K562 (cell line): Measurements from ENCODE around the gene PARP15. TPM values are rescaled to one million over a fixed set of nuclear protein-coding genes. Genes with fewer than 3 reads are reported as not detected.

Experiments used
- ATAC-seq: fragments of 200-7000 bp; cut with Tn5 transposase; 3 replicates; pipeline ENCODE4 v1.9.1; 2020; ENCODE audit warnings: moderate library complexity
- BruUV-seq: library from RNA; stranded (reverse); fragments of 400-500 nt; replicated peaks from 2 replicates; lab custom pipeline; 2021; lab: Mats Ljungman, UMichigan
- CTCF ChIA-PET: fragments of 300-600 bp; formaldehyde crosslinking; extraction: SDS; loops from one replicate; lab custom pipeline; 2021; ENCODE audit warnings: low intra/inter-chr PET ratio; lab: Yijun Ruan, JAX
- POLR2A ChIA-PET: fragments of 300-600, 350-650 bp; sonication (Branson Sonifier 250); formaldehyde crosslinking; extraction: SDS; loops from one replicate; lab custom pipeline; 2021; ENCODE audit warnings: antibody characterized with exemption, inconsistent platforms; lab: Yijun Ruan, JAX
- DNase-seq, 4 experiments: peaks; one replicate each; pipeline versions ENCODE4 v3.0.0 to v3.0.0-alpha.2; 2011 to 2018; ENCODE audit warnings: low spot score in 3 of 4, mixed read lengths in 3 of 4; ENCODE audit errors: extremely low read depth in 1 of 4
- FAIRE-seq: peaks from 2 replicates; lab custom pipeline; 2011; peaks lifted over from hg19 to GRCh38; lab: Jason Lieb, UNC
- H2AFZ ChIP-seq: 2 replicates; pipeline ENCODE4 v1.6.0; 2011; ENCODE audit warnings: low read depth, low read length, control low read depth, inconsistent platforms
- H3K27ac ChIP-seq: fragments of 200-600 bp; 3 replicates; pipeline ENCODE4 v1.8.0; 2011; ENCODE audit warnings: low read depth, mild to moderate bottlenecking, control low read depth, inconsistent platforms, low read length, moderate library complexity, mixed read lengths; ENCODE audit errors: extremely low read depth
- H3K27me3 ChIP-seq, 2 experiments: fragments of 300-600 bp in 1 of 2; 2 replicates in 1 of 2; 3 replicates in 1 of 2; pipeline versions ENCODE4 v1.6.0 to v1.8.0; 2011; ENCODE audit warnings: inconsistent platforms in 2 of 2, low read length in 2 of 2, mild to moderate bottlenecking in 1 of 2, mixed read lengths in 1 of 2, moderate library complexity in 1 of 2; ENCODE audit not compliant: control insufficient read depth in 2 of 2, insufficient read depth in 2 of 2
- H3K36me3 ChIP-seq: fragments of 300-600 bp; 3 replicates; pipeline ENCODE4 v1.8.0; 2011; ENCODE audit warnings: mild to moderate bottlenecking, low read length, inconsistent platforms; ENCODE audit not compliant: control insufficient read depth, insufficient read depth
- H3K4me1 ChIP-seq, 2 experiments: fragments of 200-600 bp in 1 of 2; replicated peaks in 1 of 2; 2 replicates in 1 of 2; 3 replicates in 1 of 2; pipeline versions ENCODE4 v1.5.1 to v1.8.0; 2011; ENCODE audit warnings: inconsistent platforms in 2 of 2, low read length in 2 of 2, mild to moderate bottlenecking in 1 of 2, mixed read lengths in 1 of 2, moderate library complexity in 1 of 2; ENCODE audit not compliant: control insufficient read depth in 2 of 2, insufficient read depth in 2 of 2
- H3K4me2 ChIP-seq: 2 replicates; pipeline ENCODE4 v1.6.1; 2011; ENCODE audit warnings: low read length, control low read depth, inconsistent platforms, mixed read lengths; ENCODE audit not compliant: insufficient read depth
- H3K4me3 ChIP-seq: fragments of 200-600 bp; sonication (generic), shearing (Covaris generic); 2 replicates; pipeline ENCODE4 v1.5.1; 2016; ENCODE audit warnings: control low read depth, inconsistent platforms
- H3K79me2 ChIP-seq: fragments of 200-600 bp; 3 replicates; pipeline ENCODE4 v1.8.0; 2011; ENCODE audit warnings: low read length, inconsistent platforms; ENCODE audit not compliant: control insufficient read depth, insufficient read depth
- H3K9ac ChIP-seq, 2 experiments: 2 replicates each; pipeline versions ENCODE4 v1.6.0 to v1.6.1; 2011; ENCODE audit warnings: low read depth in 2 of 2, low read length in 2 of 2, control low read depth in 1 of 2, inconsistent platforms in 1 of 2, mild to moderate bottlenecking in 1 of 2, mixed read lengths in 1 of 2; ENCODE audit not compliant: insufficient read depth in 1 of 2
- H3K9me1 ChIP-seq: one replicate; pipeline ENCODE4 v1.6.0; 2011; ENCODE audit warnings: inconsistent platforms, mild to moderate bottlenecking, low read length, moderate library complexity; ENCODE audit not compliant: control insufficient read depth, insufficient read depth
- H3K9me3 ChIP-seq: replicated peaks from 2 replicates; pipeline ENCODE4 v1.5.1; 2011; ENCODE audit warnings: low read depth, low read length, inconsistent platforms; ENCODE audit not compliant: control insufficient read depth, insufficient read depth
- H4K20me1 ChIP-seq: replicated peaks from 2 replicates; pipeline ENCODE4 v1.6.1; 2011; ENCODE audit warnings: low read length, inconsistent platforms, mixed read lengths; ENCODE audit not compliant: control insufficient read depth, insufficient read depth
- ELK1 ChIP-seq: sonication (generic); formaldehyde crosslinking; IDR thresholded peaks from 2 replicates; pipeline ENCODE4 v1.8.1; 2022; ENCODE audit warnings: missing genetic modification reagents
- FOXJ2 ChIP-seq: fragments of 200-800 bp; sonication (Bioruptor generic); IDR thresholded peaks from 2 replicates; pipeline ENCODE4 v1.6.1; 2016; ENCODE audit warnings: missing genetic modification characterization, missing compliant biosample characterization
- SMARCC2 ChIP-seq: fragments of 450-650 bp; IDR thresholded peaks from 2 replicates; pipeline ENCODE4 v1.6.1; 2017; ENCODE audit warnings: antibody characterized with exemption, moderate library complexity, mild to moderate bottlenecking, low read depth
- TAF15 ChIP-seq: fragments of 200-400 bp; formaldehyde crosslinking; IDR thresholded peaks from 2 replicates; pipeline ENCODE4 v1.6.1; 2017; ENCODE audit warnings: mild to moderate bottlenecking, low read depth, low read length, moderate library complexity
- U2AF1 ChIP-seq: fragments of 200-400 bp; formaldehyde crosslinking; optimal IDR thresholded peaks from 2 replicates; pipeline ENCODE3; 2017; ENCODE audit warnings: mild to moderate bottlenecking, low read depth, low read length, moderate library complexity
- YY1 ChIP-seq, 3 experiments: IDR thresholded peaks; 2 replicates each; pipeline ENCODE4 v1.6.1; 2011; ENCODE audit warnings: low read length in 2 of 3, mild to moderate bottlenecking in 2 of 3, moderate library complexity in 2 of 3, borderline replicate concordance in 1 of 3, control low read depth in 1 of 3, low read depth in 1 of 3; ENCODE audit not compliant: insufficient read depth in 3 of 3, insufficient replicate concordance in 2 of 3, control insufficient read depth in 1 of 3, insufficient read length in 1 of 3; ENCODE audit errors: extremely low read depth in 1 of 3
- ZBTB12 ChIP-seq: fragments of 250-450 bp; sonication (Bioruptor Pico); IDR thresholded peaks from 2 replicates; pipeline ENCODE4 v1.4.0; 2020
- ZC3H8 ChIP-seq: fragments of 450-650 bp; IDR thresholded peaks from 2 replicates; pipeline ENCODE4 v1.6.1; 2017
- ZKSCAN1 ChIP-seq: fragments of 150-350 bp; IDR thresholded peaks from 2 replicates; pipeline ENCODE4 v1.6.1; 2016; ENCODE audit warnings: low read depth, low read length
- ZNF644 ChIP-seq: fragments of 200-800 bp; sonication (Bioruptor generic); IDR thresholded peaks from 2 replicates; pipeline ENCODE4 v1.6.1; 2016; ENCODE audit warnings: low read depth, missing genetic modification characterization, missing compliant biosample characterization
- in situ Hi-C: fragments of 300-500 bp; cut with MboI; formaldehyde crosslinking; loops from 4 replicates; pipeline ENCODE4 v1.15.0; 2018; ENCODE audit warnings: inconsistent platforms, mixed read lengths
- intact Hi-C: fragments of 100-400 bp; cut with micrococcal nuclease; formaldehyde crosslinking; loops from 2 replicates; pipeline ENCODE4 v1.14.2; 2022
- polyA plus RNA-seq, 8 experiments: library from polyadenylated mRNA; depleted of rRNA in 4 of 8; stranded (reverse) in 5 of 8; unstranded in 3 of 8; fragments of >200 nt; fragmentation: Nextera tagmentation in 2 of 8; fragmentation: Illumina TruSeq in 1 of 8; extraction: Ambion mirVana in 2 of 8; extraction: Trizol in 1 of 8; gene quantifications; 2 replicates each; pipeline versions ENCODE4 v1.2.1 to v1.2.3, GENCODE V29; 2011 to 2014; ENCODE audit warnings: inconsistent platforms in 1 of 8, missing spikeins in 1 of 8
- total RNA-seq, 7 experiments: library from RNA; depleted of rRNA in 6 of 7; stranded (reverse); fragments of >200 nt in 6 of 7; fragmentation: Illumina TruSeq in 2 of 7; extraction: Trizol in 2 of 7; gene quantifications; 2 replicates each; pipeline versions ENCODE4 v1.2.1 to v1.2.3, GENCODE V29; 2011 to 2021; ENCODE audit warnings: low replicate concordance in 1 of 7

PARP15 gene
- total and polyA plus RNA-seq, 9 of the 15 experiments (the other 6 are each of a cell fraction or from before 2014, with no cell fraction given) = 0.05 to 0.40 (median 0.13) TPM

GRCh38 chr3:122640437-122640999 lies 63.1 kb downstream of the PARP15 start:
- H2AFZ ChIP-seq = no peak overlapping the region
- no peak overlapping the region for H3K4me2 ChIP-seq
- FAIRE-seq = no peak
- CTCF ChIA-PET = no interaction called here
- no peaks in the 10 kb centered on the region for H4K20me1 ChIP-seq
- no peak overlapping the region for H3K9ac ChIP-seq
- no peak for DNase-seq
- H3K9me3 ChIP-seq = no peaks in the 10 kb centered on the region
- H3K4me1 ChIP-seq = no peaks in the 10 kb centered on the region
- TF ChIP-seq SMARCC2 (no peak), ZNF644 (tag) (no peak), ZC3H8 (no peak), TAF15 (no peak), ZBTB12 (CRISPR knock-in tag) (no peak), U2AF1 (no peak), YY1 (IDR thresholded peaks at IDR 0.05; ENCODE audit: borderline replicate concordance in 1 of 3, control insufficient read depth in 1 of 3, extremely low read depth in 1 of 3, insufficient read depth in 3 of 3, insufficient read length in 1 of 3, insufficient replicate concordance in 2 of 3, low read depth in 1 of 3, low read length in 2 of 3) (no peak), FOXJ2 (tag) (no peak), ZKSCAN1 (no peak), ELK1 (CRISPR knock-in tag) (no peak)
- TF ChIP-seq, all 486 proteins: peak for 0
- H3K27ac ChIP-seq = no peak overlapping the region
- no peak overlapping the region for H3K4me3 ChIP-seq
- intact Hi-C loops (no loop called here), in situ Hi-C loops (no loop called here)
- BruUV-seq = no TSS peak
- POLR2A ChIA-PET = interaction anchor here (0.6 to 1.2 kb wide), 4 partner anchors 11 to 57 kb away, joined by 3 to 4 read pairs (median 4); no protein-coding TSS in a partner anchor
- H3K79me2 ChIP-seq = no peaks in the 10 kb centered on the region
- peaks cover 0 to 7% of the 10 kb centered on the region in 2 experiments; a peak in 3 of 5 replicates for H3K27me3 ChIP-seq
- no peaks in the 10 kb centered on the region for H3K9me1 ChIP-seq
- H3K36me3 ChIP-seq = no peaks in the 10 kb centered on the region
- no peak for ATAC-seq
